ENCODE measurements around the gene UPK3A. TPM values are rescaled to one million over a fixed set of nuclear protein-coding genes. Genes with fewer than 3 reads are reported as not detected.

The UPK3A gene
- total and polyA plus RNA-seq, 2 of the 8 experiments (the other 6 are each of a cell fraction or from before 2014, with no cell fraction given): 0.35 to 1.7 TPM

DNA sequence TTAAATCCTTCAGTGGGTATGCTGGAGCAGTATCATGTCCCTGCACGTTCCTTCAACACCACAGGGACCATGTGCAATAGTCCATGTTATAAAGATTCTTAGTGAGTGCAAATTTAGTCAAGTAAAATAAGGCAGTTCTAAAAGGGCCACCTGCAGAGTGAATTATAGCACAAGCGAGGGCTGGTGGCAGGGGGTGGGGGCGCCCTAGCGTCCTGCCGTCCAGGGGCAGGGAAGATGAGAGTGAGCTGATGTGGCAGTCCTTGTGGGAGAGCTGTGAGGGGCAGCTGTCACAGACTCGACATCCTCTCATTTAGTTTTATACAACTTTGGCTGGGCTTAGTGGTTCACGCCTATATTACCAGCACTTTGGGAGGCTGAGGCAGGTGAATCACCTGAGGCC is 54.0 kb downstream of the UPK3A start (continued):
- TF ChIP-seq, protein P1, sequence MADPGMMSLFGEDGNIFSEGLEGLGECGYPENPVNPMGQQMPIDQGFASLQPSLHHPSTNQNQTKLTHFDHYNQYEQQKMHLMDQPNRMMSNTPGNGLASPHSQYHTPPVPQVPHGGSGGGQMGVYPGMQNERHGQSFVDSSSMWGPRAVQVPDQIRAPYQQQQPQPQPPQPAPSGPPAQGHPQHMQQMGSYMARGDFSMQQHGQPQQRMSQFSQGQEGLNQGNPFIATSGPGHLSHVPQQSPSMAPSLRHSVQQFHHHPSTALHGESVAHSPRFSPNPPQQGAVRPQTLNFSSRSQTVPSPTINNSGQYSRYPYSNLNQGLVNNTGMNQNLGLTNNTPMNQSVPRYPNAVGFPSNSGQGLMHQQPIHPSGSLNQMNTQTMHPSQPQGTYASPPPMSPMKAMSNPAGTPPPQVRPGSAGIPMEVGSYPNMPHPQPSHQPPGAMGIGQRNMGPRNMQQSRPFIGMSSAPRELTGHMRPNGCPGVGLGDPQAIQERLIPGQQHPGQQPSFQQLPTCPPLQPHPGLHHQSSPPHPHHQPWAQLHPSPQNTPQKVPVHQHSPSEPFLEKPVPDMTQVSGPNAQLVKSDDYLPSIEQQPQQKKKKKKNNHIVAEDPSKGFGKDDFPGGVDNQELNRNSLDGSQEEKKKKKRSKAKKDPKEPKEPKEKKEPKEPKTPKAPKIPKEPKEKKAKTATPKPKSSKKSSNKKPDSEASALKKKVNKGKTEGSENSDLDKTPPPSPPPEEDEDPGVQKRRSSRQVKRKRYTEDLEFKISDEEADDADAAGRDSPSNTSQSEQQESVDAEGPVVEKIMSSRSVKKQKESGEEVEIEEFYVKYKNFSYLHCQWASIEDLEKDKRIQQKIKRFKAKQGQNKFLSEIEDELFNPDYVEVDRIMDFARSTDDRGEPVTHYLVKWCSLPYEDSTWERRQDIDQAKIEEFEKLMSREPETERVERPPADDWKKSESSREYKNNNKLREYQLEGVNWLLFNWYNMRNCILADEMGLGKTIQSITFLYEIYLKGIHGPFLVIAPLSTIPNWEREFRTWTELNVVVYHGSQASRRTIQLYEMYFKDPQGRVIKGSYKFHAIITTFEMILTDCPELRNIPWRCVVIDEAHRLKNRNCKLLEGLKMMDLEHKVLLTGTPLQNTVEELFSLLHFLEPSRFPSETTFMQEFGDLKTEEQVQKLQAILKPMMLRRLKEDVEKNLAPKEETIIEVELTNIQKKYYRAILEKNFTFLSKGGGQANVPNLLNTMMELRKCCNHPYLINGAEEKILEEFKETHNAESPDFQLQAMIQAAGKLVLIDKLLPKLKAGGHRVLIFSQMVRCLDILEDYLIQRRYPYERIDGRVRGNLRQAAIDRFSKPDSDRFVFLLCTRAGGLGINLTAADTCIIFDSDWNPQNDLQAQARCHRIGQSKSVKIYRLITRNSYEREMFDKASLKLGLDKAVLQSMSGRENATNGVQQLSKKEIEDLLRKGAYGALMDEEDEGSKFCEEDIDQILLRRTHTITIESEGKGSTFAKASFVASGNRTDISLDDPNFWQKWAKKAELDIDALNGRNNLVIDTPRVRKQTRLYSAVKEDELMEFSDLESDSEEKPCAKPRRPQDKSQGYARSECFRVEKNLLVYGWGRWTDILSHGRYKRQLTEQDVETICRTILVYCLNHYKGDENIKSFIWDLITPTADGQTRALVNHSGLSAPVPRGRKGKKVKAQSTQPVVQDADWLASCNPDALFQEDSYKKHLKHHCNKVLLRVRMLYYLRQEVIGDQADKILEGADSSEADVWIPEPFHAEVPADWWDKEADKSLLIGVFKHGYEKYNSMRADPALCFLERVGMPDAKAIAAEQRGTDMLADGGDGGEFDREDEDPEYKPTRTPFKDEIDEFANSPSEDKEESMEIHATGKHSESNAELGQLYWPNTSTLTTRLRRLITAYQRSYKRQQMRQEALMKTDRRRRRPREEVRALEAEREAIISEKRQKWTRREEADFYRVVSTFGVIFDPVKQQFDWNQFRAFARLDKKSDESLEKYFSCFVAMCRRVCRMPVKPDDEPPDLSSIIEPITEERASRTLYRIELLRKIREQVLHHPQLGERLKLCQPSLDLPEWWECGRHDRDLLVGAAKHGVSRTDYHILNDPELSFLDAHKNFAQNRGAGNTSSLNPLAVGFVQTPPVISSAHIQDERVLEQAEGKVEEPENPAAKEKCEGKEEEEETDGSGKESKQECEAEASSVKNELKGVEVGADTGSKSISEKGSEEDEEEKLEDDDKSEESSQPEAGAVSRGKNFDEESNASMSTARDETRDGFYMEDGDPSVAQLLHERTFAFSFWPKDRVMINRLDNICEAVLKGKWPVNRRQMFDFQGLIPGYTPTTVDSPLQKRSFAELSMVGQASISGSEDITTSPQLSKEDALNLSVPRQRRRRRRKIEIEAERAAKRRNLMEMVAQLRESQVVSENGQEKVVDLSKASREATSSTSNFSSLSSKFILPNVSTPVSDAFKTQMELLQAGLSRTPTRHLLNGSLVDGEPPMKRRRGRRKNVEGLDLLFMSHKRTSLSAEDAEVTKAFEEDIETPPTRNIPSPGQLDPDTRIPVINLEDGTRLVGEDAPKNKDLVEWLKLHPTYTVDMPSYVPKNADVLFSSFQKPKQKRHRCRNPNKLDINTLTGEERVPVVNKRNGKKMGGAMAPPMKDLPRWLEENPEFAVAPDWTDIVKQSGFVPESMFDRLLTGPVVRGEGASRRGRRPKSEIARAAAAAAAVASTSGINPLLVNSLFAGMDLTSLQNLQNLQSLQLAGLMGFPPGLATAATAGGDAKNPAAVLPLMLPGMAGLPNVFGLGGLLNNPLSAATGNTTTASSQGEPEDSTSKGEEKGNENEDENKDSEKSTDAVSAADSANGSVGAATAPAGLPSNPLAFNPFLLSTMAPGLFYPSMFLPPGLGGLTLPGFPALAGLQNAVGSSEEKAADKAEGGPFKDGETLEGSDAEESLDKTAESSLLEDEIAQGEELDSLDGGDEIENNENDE (IDR thresholded peaks at IDR 0.05; ENCODE audit: insufficient replicate concordance, low read length): no peak
- TF ChIP-seq HDAC2 (IDR thresholded peaks at IDR 0.05; ENCODE audit: borderline replicate concordance in 1 of 2, low read depth in 2 of 2, low read length in 2 of 2) (no peak), GTF2F1 (IDR thresholded peaks at IDR 0.05; ENCODE audit: borderline replicate concordance, low read depth, low read length) (no peak), POLR2A (IDR thresholded peaks at IDR 0.05; ENCODE audit: control extremely low read depth in 1 of 2, low read depth in 2 of 2, low read length in 2 of 2) (no peak)
